A549 (cell line): ENCODE results near the gene FIGN. TPM values are rescaled to one million over a fixed set of nuclear protein-coding genes. Genes with fewer than 3 reads are reported as not detected.

ENCODE experiments used
- ATAC-seq, 2 experiments: fragments of 200-7000 bp in 1 of 2; fragments of >200 bp in 1 of 2; cut with Nextera tagmentation in 1 of 2; cut with Tn5 transposase in 1 of 2; 3 replicates each; pipeline versions ENCODE4 v1.8.0 to v1.9.1; 2018 to 2020; ENCODE audit warnings: mild to moderate bottlenecking in 1 of 2, moderate library complexity in 1 of 2
- CTCF ChIA-PET: fragments of 300-600 bp; sonication (Branson Sonifier 250); formaldehyde crosslinking; extraction: SDS; loops from one replicate; lab custom pipeline; 2021; ENCODE audit warnings: antibody characterized with exemption, inconsistent platforms; lab: Yijun Ruan, JAX
- POLR2A ChIA-PET: fragments of 350-600 bp; formaldehyde crosslinking; extraction: SDS; loops from one replicate; lab custom pipeline; 2021; ENCODE audit warnings: antibody characterized with exemption, inconsistent platforms; lab: Yijun Ruan, JAX
- DNase-seq, 2 experiments: peaks; one replicate each; pipeline versions ENCODE4 v3.0.0 to v3.0.0-alpha.2; 2011 to 2016; ENCODE audit warnings: low read depth in 1 of 2, low spot score in 1 of 2
- FAIRE-seq: peaks from 2 replicates; lab custom pipeline; 2011; peaks lifted over from hg19 to GRCh38; lab: Jason Lieb, UNC
- H3K27ac ChIP-seq, 2 experiments: fragments of >200 bp; sonication (Bioruptor Twin); formaldehyde crosslinking; 3 replicates each; pipeline ENCODE4 v1.5.1; 2016 to 2017
- H3K4me1 ChIP-seq: fragments of >200 bp; sonication (Bioruptor Twin); formaldehyde crosslinking; 3 replicates; pipeline ENCODE4 v1.6.1; 2016
- H3K4me2 ChIP-seq: fragments of >200 bp; sonication (Bioruptor Twin); formaldehyde crosslinking; 3 replicates; pipeline ENCODE4 v1.6.1; 2016
- H3K4me3 ChIP-seq: fragments of >200 bp; sonication (Bioruptor Twin); formaldehyde crosslinking; 3 replicates; pipeline ENCODE4 v1.5.1; 2016
- H3K9me3 ChIP-seq: fragments of >200 bp; sonication (Bioruptor Twin); formaldehyde crosslinking; 3 replicates; pipeline ENCODE4 v1.6.1; 2016
- EHF ChIP-seq: fragments of 250-450 bp; sonication (Bioruptor Pico); IDR thresholded peaks from 2 replicates; pipeline ENCODE4 v1.5.0; 2020; ENCODE audit warnings: mild to moderate bottlenecking
- EP300 ChIP-seq, 2 experiments: fragments of >200 bp; sonication (Bioruptor Twin); formaldehyde crosslinking; IDR thresholded peaks; 2 replicates in 1 of 2; 3 replicates in 1 of 2; pipeline ENCODE4 v1.6.1; 2016 to 2017
- FOSB ChIP-seq: fragments of 250-450 bp; sonication (Bioruptor Pico); IDR thresholded peaks from 2 replicates; pipeline ENCODE4 v1.5.0; 2020; ENCODE audit warnings: mild to moderate bottlenecking, moderate library complexity
- FOXS1 ChIP-seq: fragments of 250-450 bp; sonication (Bioruptor Pico); IDR thresholded peaks from 2 replicates; pipeline ENCODE4 v1.5.0; 2020; ENCODE audit warnings: mild to moderate bottlenecking, moderate library complexity
- HOXA7 ChIP-seq: fragments of 250-450 bp; sonication (Bioruptor Pico); IDR thresholded peaks from 2 replicates; pipeline ENCODE4 v1.5.0; 2020; ENCODE audit warnings: mild to moderate bottlenecking, moderate library complexity
- HOXB13 ChIP-seq: fragments of 250-450 bp; sonication (Bioruptor Pico); IDR thresholded peaks from 2 replicates; pipeline ENCODE4 v1.5.0; 2020; ENCODE audit warnings: low read depth, mild to moderate bottlenecking, moderate library complexity
- JUN ChIP-seq, 2 experiments: fragments of >200 bp; sonication (Bioruptor Twin); formaldehyde crosslinking; IDR thresholded peaks; 2 replicates in 1 of 2; 3 replicates in 1 of 2; pipeline ENCODE4 v1.6.1; 2016 to 2017
- JUNB ChIP-seq: fragments of >200 bp; sonication (Bioruptor Twin); formaldehyde crosslinking; IDR thresholded peaks from 2 replicates; pipeline ENCODE4 v1.6.1; 2016
- KDM5A ChIP-seq: fragments of 200-600 bp; sonication (generic); IDR thresholded peaks from 2 replicates; pipeline ENCODE4 v1.6.1; 2016; ENCODE audit warnings: antibody characterized with exemption, mild to moderate bottlenecking
- MAFK ChIP-seq: fragments of 450-650 bp; IDR thresholded peaks from 2 replicates; pipeline ENCODE4 v1.6.1; 2014; ENCODE audit not compliant: partially characterized antibody
- MAZ ChIP-seq: fragments of 150-350 bp; IDR thresholded peaks from 2 replicates; pipeline ENCODE4 v1.6.1; 2014; ENCODE audit warnings: antibody characterized with exemption, low read depth, low read length, borderline replicate concordance
- MYC ChIP-seq: IDR thresholded peaks from 2 replicates; pipeline ENCODE4 v1.6.1; 2012; ENCODE audit warnings: mild to moderate bottlenecking, inconsistent platforms, low read length, improper control_type of control experiment, borderline replicate concordance
- POLR2A ChIP-seq: IDR thresholded peaks from 2 replicates; pipeline ENCODE4 v1.6.1; 2012; ENCODE audit warnings: mild to moderate bottlenecking, low read length
- POLR2AphosphoS2 ChIP-seq: conservative IDR thresholded peaks from 2 replicates; pipeline ENCODE4 v1.6.1; 2012; ENCODE audit warnings: low read length, improper control_type of control experiment, inconsistent platforms
- RARB ChIP-seq: fragments of 250-450 bp; sonication (Bioruptor Pico); IDR thresholded peaks from 2 replicates; pipeline ENCODE4 v1.8.0; 2021; ENCODE audit warnings: mild to moderate bottlenecking, moderate library complexity
- ZFP36 ChIP-seq: fragments of 450-650 bp; IDR thresholded peaks from 2 replicates; pipeline ENCODE4 v1.6.1; 2014; ENCODE audit warnings: borderline replicate concordance; ENCODE audit not compliant: partially characterized antibody
- ZSCAN20 ChIP-seq: fragments of 250-450 bp; sonication (Bioruptor Pico); IDR thresholded peaks from 2 replicates; pipeline ENCODE4 v1.8.0; 2022; ENCODE audit warnings: mild to moderate bottlenecking, moderate library complexity
- WGBS: methylation state at CpG from one replicate; pipeline ENCODE4 v1.1.6; 2017; ENCODE audit errors: missing lambda C conversion rate; 5-methylcytosine and 5-hydroxymethylcytosine counted together
- polyA plus RNA-seq, 4 experiments: library from polyadenylated mRNA; depleted of rRNA in 3 of 4; stranded (reverse); fragments of >200 nt; fragmentation: RNase III in 1 of 4; extraction: RNeasy Plus Mini Kit Qiagen cat#74134 plus additional on column Dnase treatment in 1 of 4; gene quantifications; 2 replicates in 3 of 4; 3 replicates in 1 of 4; pipeline ENCODE4 v1.2.3, GENCODE V29; 2011 to 2017
- TF ChIP-seq, protein P1 (sequence below): fragments of 250-450 bp; sonication (Bioruptor Pico); IDR thresholded peaks from 2 replicates; pipeline ENCODE4 v1.5.0; 2021; ENCODE audit warnings: mild to moderate bottlenecking, moderate library complexity, borderline replicate concordance
- TF ChIP-seq, protein P2 (sequence below): IDR thresholded peaks from 2 replicates; pipeline ENCODE4 v1.6.1; 2012
- TF ChIP-seq, protein P3 (sequence below): fragments of 200-600 bp; sonication (generic); IDR thresholded peaks from 2 replicates; pipeline ENCODE4 v1.6.1; 2016; ENCODE audit warnings: antibody characterized with exemption, mild to moderate bottlenecking, moderate library complexity

Gene FIGN
- polyA plus RNA-seq, 2 of the 4 experiments (the other 2 are of a cell fraction), result 1.9 to 3.8 TPM

DNA sequence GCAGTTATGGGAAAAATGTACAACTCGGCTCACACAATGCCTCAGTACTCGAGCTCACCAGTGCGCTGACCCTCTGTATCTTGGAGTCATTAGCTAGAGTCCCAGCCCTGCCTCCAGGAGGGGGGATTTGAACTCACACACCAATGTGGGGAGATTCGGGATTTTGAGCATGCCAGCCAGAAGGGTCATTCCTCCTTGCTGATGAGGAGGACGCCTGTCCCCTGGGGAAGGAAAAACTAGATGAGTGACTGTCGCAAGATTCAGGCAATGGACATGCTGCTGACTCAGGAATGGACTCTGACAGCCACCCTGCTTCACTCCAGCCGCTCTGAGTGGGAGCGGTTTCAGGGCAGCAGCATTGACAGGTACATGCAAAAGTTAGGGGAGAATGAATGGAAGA lies 20.6 kb downstream of the FIGN start (continued):
- TF ChIP-seq, protein P1, sequence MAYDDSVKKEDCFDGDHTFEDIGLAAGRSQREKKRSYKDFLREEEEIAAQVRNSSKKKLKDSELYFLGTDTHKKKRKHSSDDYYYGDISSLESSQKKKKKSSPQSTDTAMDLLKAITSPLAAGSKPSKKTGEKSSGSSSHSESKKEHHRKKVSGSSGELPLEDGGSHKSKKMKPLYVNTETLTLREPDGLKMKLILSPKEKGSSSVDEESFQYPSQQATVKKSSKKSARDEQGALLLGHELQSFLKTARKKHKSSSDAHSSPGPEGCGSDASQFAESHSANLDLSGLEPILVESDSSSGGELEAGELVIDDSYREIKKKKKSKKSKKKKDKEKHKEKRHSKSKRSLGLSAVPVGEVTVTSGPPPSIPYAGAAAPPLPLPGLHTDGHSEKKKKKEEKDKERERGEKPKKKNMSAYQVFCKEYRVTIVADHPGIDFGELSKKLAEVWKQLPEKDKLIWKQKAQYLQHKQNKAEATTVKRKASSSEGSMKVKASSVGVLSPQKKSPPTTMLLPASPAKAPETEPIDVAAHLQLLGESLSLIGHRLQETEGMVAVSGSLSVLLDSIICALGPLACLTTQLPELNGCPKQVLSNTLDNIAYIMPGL, result no peak
- TF ChIP-seq, protein P2, sequence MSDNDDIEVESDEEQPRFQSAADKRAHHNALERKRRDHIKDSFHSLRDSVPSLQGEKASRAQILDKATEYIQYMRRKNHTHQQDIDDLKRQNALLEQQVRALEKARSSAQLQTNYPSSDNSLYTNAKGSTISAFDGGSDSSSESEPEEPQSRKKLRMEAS, result no peak
- TF ChIP-seq FOXS1 (CRISPR knock-in tag) (no peak), EP300 (IDR thresholded peaks at IDR 0.05) (no peak), EHF (CRISPR knock-in tag) (no peak), MAZ (no peak), MAFK (no peak), JUN (IDR thresholded peaks at IDR 0.05) (no peak)

DNA sequence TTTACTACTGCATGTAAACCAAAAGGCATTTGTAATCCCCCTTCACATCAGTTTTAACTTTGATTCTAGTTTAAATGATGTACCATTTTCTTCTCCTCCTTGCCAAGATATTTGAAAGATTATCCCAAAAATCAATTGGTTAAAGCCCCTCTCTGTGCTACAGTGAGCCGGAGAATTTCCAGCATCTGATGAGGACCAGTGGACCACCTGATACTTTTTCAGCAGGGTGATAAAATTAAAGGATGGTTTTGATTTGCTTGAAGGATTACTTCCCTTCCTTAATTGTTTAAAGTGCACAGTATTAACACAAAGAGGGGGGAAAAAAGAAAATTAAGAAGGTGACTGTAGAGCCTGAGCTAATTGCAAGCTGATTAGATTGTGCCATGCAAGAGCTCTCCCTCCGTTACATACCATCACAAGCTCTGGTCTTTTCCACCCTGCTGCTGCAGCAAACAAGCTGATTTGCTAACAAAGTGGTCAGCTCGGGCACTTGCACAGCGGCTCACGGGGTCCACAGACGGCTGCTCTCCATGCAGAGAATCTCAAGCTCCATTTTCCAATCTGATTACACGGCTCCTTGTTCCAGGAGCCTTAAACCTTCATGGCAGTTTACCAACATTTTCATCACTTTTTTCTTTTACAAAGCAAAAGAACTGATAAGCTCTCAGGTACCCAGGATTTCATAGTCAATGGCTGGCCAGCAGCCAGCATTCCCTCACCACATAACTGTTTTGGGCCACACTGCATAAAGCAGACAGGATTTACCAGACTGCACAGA lies 22.1 kb downstream of the FIGN start:
- no peak overlapping the region for H3K4me3 ChIP-seq
- ChIA-PET CTCF (no interaction called here), POLR2A (no interaction called here)
- H3K27ac ChIP-seq, result no peak overlapping the region
- H3K4me2 ChIP-seq, result no peak overlapping the region
- WGBS, result 94% methylated on average over 7 of the region's 7 CpGs
- peaks cover 15% of the 10 kb centered on the region for H3K4me1 ChIP-seq
- DNase-seq (no peak), FAIRE-seq (no peak), ATAC-seq (no peak)
- no peaks in the 10 kb centered on the region for H3K9me3 ChIP-seq
- TF ChIP-seq, protein P1, result no peak

DNA sequence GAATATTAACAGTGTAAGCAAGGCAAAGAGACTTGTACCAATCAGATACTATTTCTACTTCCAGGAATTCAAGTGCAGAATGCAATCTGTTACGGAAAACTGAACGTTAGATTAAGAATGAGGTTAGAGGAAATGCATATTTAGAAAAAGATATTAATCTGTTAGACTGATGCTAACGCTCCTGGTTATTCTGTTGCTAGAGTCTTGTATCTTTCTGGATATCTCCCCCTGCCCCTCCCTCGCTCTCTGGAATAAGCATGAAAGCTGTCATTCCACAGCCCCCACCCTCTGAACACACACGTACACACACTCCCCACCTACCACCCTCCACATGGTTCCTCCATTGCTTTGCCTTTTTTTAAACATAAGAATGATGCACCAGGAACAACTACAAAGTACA lies 24.1 kb downstream of the FIGN start:
- H3K9me3 ChIP-seq, result no peaks in the 10 kb centered on the region
- ChIA-PET CTCF (interaction anchor here (0.6 to 0.9 kb wide), 3 partner anchors 179 to 677 kb away, joined by 3 to 5 read pairs (median 3); no protein-coding TSS in a partner anchor), POLR2A (no interaction called here)
- 95% methylated on average over 5 of the region's 5 CpGs for WGBS
- TF ChIP-seq HOXB13 (CRISPR knock-in tag), result no peak
- TF ChIP-seq MAZ, result no peak
- TF ChIP-seq, protein P2, result no peak
- TF ChIP-seq, protein P3, sequence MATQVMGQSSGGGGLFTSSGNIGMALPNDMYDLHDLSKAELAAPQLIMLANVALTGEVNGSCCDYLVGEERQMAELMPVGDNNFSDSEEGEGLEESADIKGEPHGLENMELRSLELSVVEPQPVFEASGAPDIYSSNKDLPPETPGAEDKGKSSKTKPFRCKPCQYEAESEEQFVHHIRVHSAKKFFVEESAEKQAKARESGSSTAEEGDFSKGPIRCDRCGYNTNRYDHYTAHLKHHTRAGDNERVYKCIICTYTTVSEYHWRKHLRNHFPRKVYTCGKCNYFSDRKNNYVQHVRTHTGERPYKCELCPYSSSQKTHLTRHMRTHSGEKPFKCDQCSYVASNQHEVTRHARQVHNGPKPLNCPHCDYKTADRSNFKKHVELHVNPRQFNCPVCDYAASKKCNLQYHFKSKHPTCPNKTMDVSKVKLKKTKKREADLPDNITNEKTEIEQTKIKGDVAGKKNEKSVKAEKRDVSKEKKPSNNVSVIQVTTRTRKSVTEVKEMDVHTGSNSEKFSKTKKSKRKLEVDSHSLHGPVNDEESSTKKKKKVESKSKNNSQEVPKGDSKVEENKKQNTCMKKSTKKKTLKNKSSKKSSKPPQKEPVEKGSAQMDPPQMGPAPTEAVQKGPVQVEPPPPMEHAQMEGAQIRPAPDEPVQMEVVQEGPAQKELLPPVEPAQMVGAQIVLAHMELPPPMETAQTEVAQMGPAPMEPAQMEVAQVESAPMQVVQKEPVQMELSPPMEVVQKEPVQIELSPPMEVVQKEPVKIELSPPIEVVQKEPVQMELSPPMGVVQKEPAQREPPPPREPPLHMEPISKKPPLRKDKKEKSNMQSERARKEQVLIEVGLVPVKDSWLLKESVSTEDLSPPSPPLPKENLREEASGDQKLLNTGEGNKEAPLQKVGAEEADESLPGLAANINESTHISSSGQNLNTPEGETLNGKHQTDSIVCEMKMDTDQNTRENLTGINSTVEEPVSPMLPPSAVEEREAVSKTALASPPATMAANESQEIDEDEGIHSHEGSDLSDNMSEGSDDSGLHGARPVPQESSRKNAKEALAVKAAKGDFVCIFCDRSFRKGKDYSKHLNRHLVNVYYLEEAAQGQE, result no peak
- TF ChIP-seq FOSB (CRISPR knock-in tag), result no peak
- no peak for TF ChIP-seq HOXA7 (CRISPR knock-in tag)
- TF ChIP-seq EP300 (IDR thresholded peaks at IDR 0.05), result no peak
- TF ChIP-seq JUNB, result no peak
- no peak for TF ChIP-seq POLR2A
- no peak for TF ChIP-seq MAFK
- TF ChIP-seq KDM5A, result no peak
- TF ChIP-seq POLR2AphosphoS2, result no peak
- TF ChIP-seq ZSCAN20 (CRISPR knock-in tag), result no peak
- TF ChIP-seq RARB (CRISPR knock-in tag), result no peak
- TF ChIP-seq ZFP36, result no peak
- TF ChIP-seq MYC, result no peak
- no peak for FAIRE-seq
- no peak for DNase-seq
- no peak overlapping the region for H3K27ac ChIP-seq
- H3K4me1 ChIP-seq, result peaks cover under 1% of the 10 kb centered on the region; the same call in 1 of the 3 replicates
- H3K4me3 ChIP-seq, result no peak overlapping the region
- no peak overlapping the region for H3K4me2 ChIP-seq
- no peak for ATAC-seq
